GM23338 (cell line): ENCODE measurements around the gene ACOD1. TPM values are rescaled to one million over a fixed set of nuclear protein-coding genes. Genes with fewer than 3 reads are reported as not detected.

Experiments
- ATAC-seq: fragments of 200-7000 bp; cut with Tn5 transposase; 3 replicates; pipeline ENCODE4 v1.9.1; 2020
- DNase-seq: peaks from one replicate; pipeline ENCODE4 v3.0.0-alpha.2; 2015; ENCODE audit warnings: low spot score
- H2AFZ ChIP-seq: fragments of 200-600 bp; sonication (generic); 2 replicates; pipeline ENCODE4 v1.8.0; 2016; ENCODE audit warnings: antibody characterized with exemption, mild to moderate bottlenecking, moderate library complexity
- H3F3A ChIP-seq: fragments of 200-600 bp; sonication (generic); replicated peaks from 2 replicates; pipeline ENCODE4 v1.8.0; 2017; ENCODE audit warnings: antibody characterized with exemption, mixed run types, low read depth
- H3K27ac ChIP-seq: fragments of 200-600 bp; sonication (generic); 2 replicates; pipeline ENCODE4 v1.6.1; 2016; ENCODE audit warnings: low read depth
- H3K27me3 ChIP-seq: fragments of 200-600 bp; sonication (generic); 2 replicates; pipeline ENCODE4 v1.8.0; 2016; ENCODE audit warnings: mild to moderate bottlenecking, mixed run types, moderate library complexity; ENCODE audit not compliant: insufficient read depth
- H3K36me3 ChIP-seq: fragments of 200-600 bp; sonication (generic); 2 replicates; pipeline ENCODE4 v1.8.0; 2016; ENCODE audit warnings: mild to moderate bottlenecking; ENCODE audit not compliant: insufficient read depth
- H3K4me1 ChIP-seq: fragments of 200-600 bp; sonication (generic); 2 replicates; pipeline ENCODE4 v1.8.0; 2016; ENCODE audit warnings: mild to moderate bottlenecking, moderate library complexity; ENCODE audit not compliant: insufficient read depth
- H3K4me2 ChIP-seq: fragments of 200-600 bp; sonication (generic); 2 replicates; pipeline ENCODE4 v1.7.1; 2017; ENCODE audit warnings: mixed run types
- H3K4me3 ChIP-seq: fragments of 200-600 bp; sonication (generic); 2 replicates; pipeline ENCODE4 v1.6.1; 2016; ENCODE audit warnings: mixed run types
- H3K79me2 ChIP-seq: fragments of 200-600 bp; sonication (generic); replicated peaks from 2 replicates; pipeline ENCODE4 v1.8.0; 2017; ENCODE audit warnings: mild to moderate bottlenecking; ENCODE audit not compliant: insufficient read depth
- H3K9me2 ChIP-seq: fragments of 200-600 bp; sonication (generic); 2 replicates; pipeline ENCODE4 v1.8.0; 2017; ENCODE audit not compliant: insufficient read depth
- H4K20me1 ChIP-seq: fragments of 200-600 bp; sonication (generic); replicated peaks from 2 replicates; pipeline ENCODE4 v1.8.0; 2017; ENCODE audit warnings: mild to moderate bottlenecking; ENCODE audit not compliant: insufficient read depth
- H3K27ac Mint-ChIP-seq: 2 replicates; pipeline ENCODE4 v1.8.0; 2020; ENCODE audit warnings: inconsistent platforms, mild to moderate bottlenecking, moderate library complexity, mixed read lengths
- H3K27me3 Mint-ChIP-seq: 3 replicates; pipeline ENCODE4 v1.8.0; 2022; ENCODE audit warnings: low read depth, mild to moderate bottlenecking, moderate library complexity, mixed read lengths, inconsistent platforms; ENCODE audit not compliant: insufficient read depth, poor library complexity
- H3K36me3 Mint-ChIP-seq: 3 replicates; pipeline ENCODE4 v1.8.0; 2021; ENCODE audit warnings: low read depth, mild to moderate bottlenecking, inconsistent platforms, moderate library complexity, mixed read lengths
- H3K4me1 Mint-ChIP-seq: 3 replicates; pipeline ENCODE4 v1.8.0; 2020; ENCODE audit warnings: mild to moderate bottlenecking, inconsistent platforms, mixed read lengths
- H3K4me3 Mint-ChIP-seq: 3 replicates; pipeline ENCODE4 v1.8.0; 2021; ENCODE audit warnings: moderate library complexity, mild to moderate bottlenecking, inconsistent platforms, mixed read lengths
- H3K9me3 Mint-ChIP-seq: 3 replicates; pipeline ENCODE4 v1.8.0; 2020; ENCODE audit warnings: moderate library complexity, mild to moderate bottlenecking, inconsistent platforms, mixed read lengths
- CREB1 ChIP-seq: fragments of 250-450 bp; sonication (Bioruptor Pico); IDR thresholded peaks from 2 replicates; pipeline ENCODE4 v1.5.0; 2020; ENCODE audit warnings: low read depth, mild to moderate bottlenecking, moderate library complexity
- ETS1 ChIP-seq: IDR thresholded peaks from 2 replicates; pipeline ENCODE4 v1.6.1; 2016; ENCODE audit warnings: antibody characterized with exemption
- EZH2 ChIP-seq: fragments of 200-600 bp; sonication (generic); IDR thresholded peaks from one replicate; pipeline ENCODE4 v1.8.0; 2017; ENCODE audit warnings: antibody characterized with exemption, mild to moderate bottlenecking, low read depth; ENCODE audit not compliant: unreplicated experiment
- EZH2phosphoT487 ChIP-seq: fragments of 200-600 bp; sonication (generic); IDR thresholded peaks from one replicate; pipeline ENCODE4 v1.8.1; 2018; ENCODE audit warnings: antibody characterized with exemption; ENCODE audit not compliant: unreplicated experiment
- JUNB ChIP-seq: IDR thresholded peaks from one replicate; pipeline ENCODE4 v1.6.1; 2016; ENCODE audit warnings: antibody characterized with exemption; ENCODE audit not compliant: unreplicated experiment
- NANOG ChIP-seq: IDR thresholded peaks from 2 replicates; pipeline ENCODE4 v1.6.1; 2016; ENCODE audit warnings: antibody characterized with exemption, borderline replicate concordance
- STAT1 ChIP-seq: IDR thresholded peaks from one replicate; pipeline ENCODE4 v1.6.1; 2016; ENCODE audit warnings: antibody characterized with exemption; ENCODE audit not compliant: unreplicated experiment
- ZNF114 ChIP-seq: fragments of 250-450 bp; sonication (Bioruptor Pico); IDR thresholded peaks from 2 replicates; pipeline ENCODE4 v1.5.0; 2020; ENCODE audit warnings: mild to moderate bottlenecking, moderate library complexity
- ZNF462 ChIP-seq: fragments of 250-450 bp; sonication (Bioruptor Pico); IDR thresholded peaks from 2 replicates; pipeline ENCODE4 v1.5.0; 2020; ENCODE audit warnings: mild to moderate bottlenecking, moderate library complexity
- polyA plus RNA-seq: library from polyadenylated mRNA; unstranded; fragments of >200 nt; fragmentation: Nextera tagmentation; extraction: Ambion mirVana; gene quantifications from 2 replicates; pipeline ENCODE4 v1.2.1, GENCODE V29; 2016
- total RNA-seq: library from RNA; depleted of rRNA; stranded (reverse); fragments of >200 nt; shearing (Covaris generic); gene quantifications from 2 replicates; pipeline ENCODE4 v1.2.3, GENCODE V29; 2014
- TF ChIP-seq, protein P1 (sequence below): IDR thresholded peaks from one replicate; pipeline ENCODE4 v1.6.1; 2018; ENCODE audit warnings: antibody characterized with exemption; ENCODE audit not compliant: unreplicated experiment
- TF ChIP-seq, protein P2 (sequence below), 2 experiments: fragments of 200-600 bp in 1 of 2; sonication (generic) in 1 of 2; conservative IDR thresholded peaks; 2 replicates each; pipeline versions ENCODE4 v1.5.1 to v1.6.1; 2016 to 2017; ENCODE audit warnings: antibody characterized with exemption in 2 of 2, low read depth in 2 of 2, mild to moderate bottlenecking in 2 of 2, moderate library complexity in 1 of 2

The ACOD1 gene
- total and polyA plus RNA-seq, 2 experiments from 2014 or later: not detected

GRCh38 chr13:76975863-76976262 lies 27.6 kb downstream of the ACOD1 start:
- no peak overlapping the region for H2AFZ ChIP-seq
- no peak overlapping the region for H3K4me3 Mint-ChIP-seq

More at GRCh38 chr13:76975863-76976262, 27.6 kb downstream of the ACOD1 start:
- H3K4me1 Mint-ChIP-seq: peaks cover 12% of the 10 kb centered on the region; the same call in 1 of the 3 replicates
- TF ChIP-seq JUNB: no peak
- no peak for TF ChIP-seq ZNF462
- TF ChIP-seq EZH2phosphoT487: no peak
- TF ChIP-seq, protein P1, sequence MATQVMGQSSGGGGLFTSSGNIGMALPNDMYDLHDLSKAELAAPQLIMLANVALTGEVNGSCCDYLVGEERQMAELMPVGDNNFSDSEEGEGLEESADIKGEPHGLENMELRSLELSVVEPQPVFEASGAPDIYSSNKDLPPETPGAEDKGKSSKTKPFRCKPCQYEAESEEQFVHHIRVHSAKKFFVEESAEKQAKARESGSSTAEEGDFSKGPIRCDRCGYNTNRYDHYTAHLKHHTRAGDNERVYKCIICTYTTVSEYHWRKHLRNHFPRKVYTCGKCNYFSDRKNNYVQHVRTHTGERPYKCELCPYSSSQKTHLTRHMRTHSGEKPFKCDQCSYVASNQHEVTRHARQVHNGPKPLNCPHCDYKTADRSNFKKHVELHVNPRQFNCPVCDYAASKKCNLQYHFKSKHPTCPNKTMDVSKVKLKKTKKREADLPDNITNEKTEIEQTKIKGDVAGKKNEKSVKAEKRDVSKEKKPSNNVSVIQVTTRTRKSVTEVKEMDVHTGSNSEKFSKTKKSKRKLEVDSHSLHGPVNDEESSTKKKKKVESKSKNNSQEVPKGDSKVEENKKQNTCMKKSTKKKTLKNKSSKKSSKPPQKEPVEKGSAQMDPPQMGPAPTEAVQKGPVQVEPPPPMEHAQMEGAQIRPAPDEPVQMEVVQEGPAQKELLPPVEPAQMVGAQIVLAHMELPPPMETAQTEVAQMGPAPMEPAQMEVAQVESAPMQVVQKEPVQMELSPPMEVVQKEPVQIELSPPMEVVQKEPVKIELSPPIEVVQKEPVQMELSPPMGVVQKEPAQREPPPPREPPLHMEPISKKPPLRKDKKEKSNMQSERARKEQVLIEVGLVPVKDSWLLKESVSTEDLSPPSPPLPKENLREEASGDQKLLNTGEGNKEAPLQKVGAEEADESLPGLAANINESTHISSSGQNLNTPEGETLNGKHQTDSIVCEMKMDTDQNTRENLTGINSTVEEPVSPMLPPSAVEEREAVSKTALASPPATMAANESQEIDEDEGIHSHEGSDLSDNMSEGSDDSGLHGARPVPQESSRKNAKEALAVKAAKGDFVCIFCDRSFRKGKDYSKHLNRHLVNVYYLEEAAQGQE: no peak
- no peak for TF ChIP-seq EZH2
- no peak for TF ChIP-seq NANOG
- TF ChIP-seq STAT1: no peak
- no peak for TF ChIP-seq ZNF114 (CRISPR knock-in tag)
- TF ChIP-seq, protein P2, sequence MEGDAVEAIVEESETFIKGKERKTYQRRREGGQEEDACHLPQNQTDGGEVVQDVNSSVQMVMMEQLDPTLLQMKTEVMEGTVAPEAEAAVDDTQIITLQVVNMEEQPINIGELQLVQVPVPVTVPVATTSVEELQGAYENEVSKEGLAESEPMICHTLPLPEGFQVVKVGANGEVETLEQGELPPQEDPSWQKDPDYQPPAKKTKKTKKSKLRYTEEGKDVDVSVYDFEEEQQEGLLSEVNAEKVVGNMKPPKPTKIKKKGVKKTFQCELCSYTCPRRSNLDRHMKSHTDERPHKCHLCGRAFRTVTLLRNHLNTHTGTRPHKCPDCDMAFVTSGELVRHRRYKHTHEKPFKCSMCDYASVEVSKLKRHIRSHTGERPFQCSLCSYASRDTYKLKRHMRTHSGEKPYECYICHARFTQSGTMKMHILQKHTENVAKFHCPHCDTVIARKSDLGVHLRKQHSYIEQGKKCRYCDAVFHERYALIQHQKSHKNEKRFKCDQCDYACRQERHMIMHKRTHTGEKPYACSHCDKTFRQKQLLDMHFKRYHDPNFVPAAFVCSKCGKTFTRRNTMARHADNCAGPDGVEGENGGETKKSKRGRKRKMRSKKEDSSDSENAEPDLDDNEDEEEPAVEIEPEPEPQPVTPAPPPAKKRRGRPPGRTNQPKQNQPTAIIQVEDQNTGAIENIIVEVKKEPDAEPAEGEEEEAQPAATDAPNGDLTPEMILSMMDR (conservative IDR thresholded peaks at IDR 0.05; ENCODE audit: low read depth in 2 of 2): no peak
- no peak for TF ChIP-seq CREB1
- TF ChIP-seq ETS1: no peak
- Histone ChIP-seq H3K27me3 (no peaks in the 10 kb centered on the region), H3K4me3 (no peak overlapping the region), H3K27ac (no peak overlapping the region), H3K79me2 (no peaks in the 10 kb centered on the region), H3K4me2 (no peak overlapping the region), H3K9me2 (peaks cover 6% of the 10 kb centered on the region; the same call in 1 of the 2 replicates), H3K4me1 (no peaks in the 10 kb centered on the region; the same call in 1 of the 2 replicates), H4K20me1 (no peaks in the 10 kb centered on the region), H3F3A (no peaks in the 10 kb centered on the region), H3K36me3 (no peaks in the 10 kb centered on the region)
- H3K36me3 Mint-ChIP-seq: no peaks in the 10 kb centered on the region
- no peak for DNase-seq
- H3K27ac Mint-ChIP-seq: no peak overlapping the region
- ATAC-seq: no peak
- H3K9me3 Mint-ChIP-seq: no peaks in the 10 kb centered on the region
- H3K27me3 Mint-ChIP-seq: peaks cover 2% of the 10 kb centered on the region
